Breast epithelium (tissue), 4 donors: ENCODE results near the gene GALNT2. TPM values are rescaled to one million over a fixed set of nuclear protein-coding genes. Genes with fewer than 3 reads are reported as not detected.

Experiments used
- DNase-seq, 2 donors: peaks; one replicate each; pipeline ENCODE4 v3.0.0-alpha.2; 2019; ENCODE audit warnings: low spot score in 2 of 2
- H3K27ac ChIP-seq, 2 donors: fragments of 200-600 bp; sonication (generic) in 1 of 2; one replicate each; pipeline ENCODE4 v1.5.1; 2016 to 2019; ENCODE audit warnings: mild to moderate bottlenecking in 1 of 2
- H3K27me3 ChIP-seq, 2 donors: fragments of 200-600 bp; sonication (generic) in 1 of 2; one replicate each; pipeline versions ENCODE4 v1.5.1 to v1.6.0; 2017 to 2019; ENCODE audit warnings: control low read depth in 1 of 2, mild to moderate bottlenecking in 1 of 2
- H3K36me3 ChIP-seq: fragments of 200-600 bp; one replicate; pipeline ENCODE4 v1.5.1; 2019
- H3K4me1 ChIP-seq, 2 donors: fragments of 200-600 bp; sonication (generic); one replicate each; pipeline ENCODE4 v1.5.1; 2016 to 2019; ENCODE audit warnings: control low read depth in 1 of 2
- H3K4me3 ChIP-seq, 3 donors: fragments of 200-600 bp; sonication (generic); 1 replicate in 2 of 3; 2 replicates in 1 of 3; pipeline ENCODE4 v1.5.1; 2016 to 2019; ENCODE audit warnings: mild to moderate bottlenecking in 3 of 3, moderate library complexity in 2 of 3
- H3K9me3 ChIP-seq, 2 donors: fragments of 200-600 bp; sonication (generic) in 1 of 2; one replicate each; pipeline ENCODE4 v1.5.1; 2016 to 2019; ENCODE audit warnings: control low read depth in 1 of 2
- POLR2A ChIP-seq: fragments of 450-650 bp; IDR thresholded peaks from one replicate; pipeline ENCODE4 v1.6.1; 2016; ENCODE audit warnings: antibody characterized with exemption, mild to moderate bottlenecking, moderate library complexity
- POLR2AphosphoS5 ChIP-seq, 3 donors: sonication (generic); formaldehyde crosslinking; IDR thresholded peaks; one replicate each; pipeline ENCODE4 v1.6.1; 2017; ENCODE audit warnings: antibody characterized with exemption in 3 of 3
- intact Hi-C: fragments of 100-400 bp; cut with DNase I; formaldehyde crosslinking; loops from one replicate; pipeline ENCODE4 v1.15.1; 2023; ENCODE audit warnings: low total_unique reads
- total RNA-seq, 3 donors: library from RNA; depleted of rRNA; stranded (reverse); fragments of >200 nt; gene quantifications; one replicate each; pipeline ENCODE4 v1.1.0, GENCODE V29; 2016
- TF ChIP-seq, protein P1 (sequence below), 3 donors: fragments of 450-650 bp; IDR thresholded peaks; one replicate each; pipeline ENCODE4 v1.5.1; 2016 to 2017; ENCODE audit warnings: antibody characterized with exemption in 3 of 3, mild to moderate bottlenecking in 3 of 3, moderate library complexity in 3 of 3

GALNT2 gene
- total RNA-seq, 3 donors from 2014 or later = 27.4 to 53.0 (median 42.6) TPM

DNA sequence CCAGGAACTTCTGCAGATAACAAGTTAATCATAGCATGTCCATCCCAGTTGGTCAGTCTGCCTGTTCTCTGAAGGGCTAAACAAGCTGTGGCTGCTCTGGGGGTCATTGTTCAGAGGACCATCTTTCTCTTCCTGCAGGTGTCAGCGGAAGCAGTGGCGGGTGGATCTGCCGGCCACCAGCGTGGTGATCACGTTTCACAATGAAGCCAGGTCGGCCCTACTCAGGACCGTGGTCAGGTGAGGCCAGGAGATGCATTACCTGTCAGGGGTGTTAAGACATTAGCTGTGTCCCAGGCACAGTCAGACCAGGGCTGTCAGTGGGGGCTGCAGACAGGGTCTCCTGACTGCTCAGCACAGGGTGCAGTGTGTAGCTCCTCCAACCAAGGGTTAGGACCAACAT lies 168.8 kb downstream of the GALNT2 start:
- Histone ChIP-seq H3K4me1 (no peaks in the 10 kb centered on the region), H3K27ac (no peak overlapping the region), H3K9me3 (no peaks in the 10 kb centered on the region), H3K27me3 (no peaks in the 10 kb centered on the region), H3K36me3 (no peaks in the 10 kb centered on the region), H3K4me3 (no peak overlapping the region)
- no peak for DNase-seq
- intact Hi-C loops = no loop called here
- no peak for TF ChIP-seq POLR2A
- TF ChIP-seq, protein P1, sequence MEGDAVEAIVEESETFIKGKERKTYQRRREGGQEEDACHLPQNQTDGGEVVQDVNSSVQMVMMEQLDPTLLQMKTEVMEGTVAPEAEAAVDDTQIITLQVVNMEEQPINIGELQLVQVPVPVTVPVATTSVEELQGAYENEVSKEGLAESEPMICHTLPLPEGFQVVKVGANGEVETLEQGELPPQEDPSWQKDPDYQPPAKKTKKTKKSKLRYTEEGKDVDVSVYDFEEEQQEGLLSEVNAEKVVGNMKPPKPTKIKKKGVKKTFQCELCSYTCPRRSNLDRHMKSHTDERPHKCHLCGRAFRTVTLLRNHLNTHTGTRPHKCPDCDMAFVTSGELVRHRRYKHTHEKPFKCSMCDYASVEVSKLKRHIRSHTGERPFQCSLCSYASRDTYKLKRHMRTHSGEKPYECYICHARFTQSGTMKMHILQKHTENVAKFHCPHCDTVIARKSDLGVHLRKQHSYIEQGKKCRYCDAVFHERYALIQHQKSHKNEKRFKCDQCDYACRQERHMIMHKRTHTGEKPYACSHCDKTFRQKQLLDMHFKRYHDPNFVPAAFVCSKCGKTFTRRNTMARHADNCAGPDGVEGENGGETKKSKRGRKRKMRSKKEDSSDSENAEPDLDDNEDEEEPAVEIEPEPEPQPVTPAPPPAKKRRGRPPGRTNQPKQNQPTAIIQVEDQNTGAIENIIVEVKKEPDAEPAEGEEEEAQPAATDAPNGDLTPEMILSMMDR (IDR thresholded peaks at IDR 0.05) = no peak
- TF ChIP-seq POLR2AphosphoS5 (IDR thresholded peaks at IDR 0.05) = no peak

DNA sequence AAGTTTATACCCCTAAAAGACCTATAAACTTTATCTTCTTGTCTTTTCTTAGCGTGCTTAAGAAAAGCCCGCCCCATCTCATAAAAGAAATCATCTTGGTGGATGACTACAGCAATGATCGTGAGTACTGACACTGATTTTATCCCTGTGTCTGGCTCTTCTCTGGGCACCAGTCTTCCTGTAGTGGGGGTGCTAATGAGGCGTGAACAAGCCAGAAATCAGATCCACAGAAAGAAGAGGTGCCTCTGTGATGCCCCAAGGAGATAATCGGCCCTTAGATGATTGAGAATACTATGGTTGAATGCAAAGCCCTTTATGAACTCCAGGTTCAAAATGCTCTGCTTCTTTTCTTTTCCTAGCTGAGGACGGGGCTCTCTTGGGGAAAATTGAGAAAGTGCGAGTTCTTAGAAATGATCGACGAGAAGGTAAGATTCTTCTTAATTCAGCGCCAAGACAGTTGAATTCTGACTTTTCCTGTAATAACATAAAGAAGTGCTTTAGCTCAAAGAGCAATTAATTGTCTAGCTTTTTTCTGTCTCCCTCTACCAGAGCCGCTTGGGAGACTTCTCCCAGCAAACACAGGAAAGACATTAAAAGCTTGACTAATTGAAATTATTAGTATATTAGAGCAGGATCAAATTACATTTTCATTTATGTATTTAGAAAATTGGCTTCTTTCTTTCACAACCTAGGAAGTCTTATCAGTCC lies 169.4 kb downstream of the GALNT2 start:
- H3K4me3 ChIP-seq = no peak overlapping the region
- H3K36me3 ChIP-seq = no peaks in the 10 kb centered on the region
- TF ChIP-seq, protein P1 (IDR thresholded peaks at IDR 0.05) = no peak
- no peak for TF ChIP-seq POLR2A
- TF ChIP-seq POLR2AphosphoS5 (IDR thresholded peaks at IDR 0.05) = no peak
- intact Hi-C loops = no loop called here
- H3K9me3 ChIP-seq = no peaks in the 10 kb centered on the region
- H3K27ac ChIP-seq = no peak overlapping the region
- no peaks in the 10 kb centered on the region for H3K4me1 ChIP-seq
- no peaks in the 10 kb centered on the region for H3K27me3 ChIP-seq
- no peak for DNase-seq

DNA sequence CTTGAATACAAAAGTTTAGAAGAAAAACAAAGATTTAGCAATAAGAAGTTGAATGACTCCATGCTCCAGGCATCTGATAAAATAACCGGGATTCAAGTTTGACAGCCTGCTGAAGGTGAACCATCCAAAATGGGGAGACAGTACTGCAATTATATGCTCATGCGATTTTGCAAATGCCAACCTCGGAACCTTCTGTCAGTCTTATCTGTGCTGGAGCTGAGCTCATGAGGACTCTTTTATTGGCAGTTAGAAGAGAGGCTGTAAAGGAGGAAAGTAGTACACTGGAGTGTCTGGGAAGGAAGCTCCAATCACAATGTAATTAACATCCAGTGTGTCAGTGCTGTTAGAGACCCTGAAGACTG lies 170.0 kb downstream of the GALNT2 start:
- no peaks in the 10 kb centered on the region for H3K4me1 ChIP-seq
- DNase-seq = no peak
- no peak for TF ChIP-seq POLR2A
- no peak for TF ChIP-seq POLR2AphosphoS5 (IDR thresholded peaks at IDR 0.05)
- TF ChIP-seq, protein P1 (IDR thresholded peaks at IDR 0.05) = no peak
- H3K36me3 ChIP-seq = no peaks in the 10 kb centered on the region
- H3K27me3 ChIP-seq = no peaks in the 10 kb centered on the region
- intact Hi-C loops = no loop called here
- no peak overlapping the region for H3K4me3 ChIP-seq
- H3K27ac ChIP-seq = no peak overlapping the region
- no peaks in the 10 kb centered on the region for H3K9me3 ChIP-seq

DNA sequence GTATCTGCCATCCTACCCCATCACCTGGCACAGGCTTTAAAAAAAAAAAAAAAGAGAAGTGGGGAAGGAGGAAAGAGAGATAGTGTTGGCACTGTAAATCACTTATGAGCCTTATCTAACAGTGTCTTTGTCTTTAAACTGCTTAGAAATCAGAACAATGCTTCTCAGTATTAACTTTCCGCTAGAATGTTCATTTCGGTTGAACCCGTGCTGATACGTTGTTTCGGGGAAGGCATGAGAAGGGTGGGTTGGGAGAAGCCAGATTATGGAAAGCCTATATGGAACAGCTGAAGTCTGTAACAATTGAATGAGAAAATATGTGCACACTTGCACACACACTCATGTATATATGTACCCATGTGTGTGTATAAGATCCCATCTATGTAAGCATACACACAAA lies 170.8 kb downstream of the GALNT2 start:
- H3K4me3 ChIP-seq = no peak overlapping the region
- no peaks in the 10 kb centered on the region for H3K36me3 ChIP-seq
- H3K9me3 ChIP-seq = no peaks in the 10 kb centered on the region
- intact Hi-C loops = no loop called here
- DNase-seq = no peak
- H3K27me3 ChIP-seq = no peaks in the 10 kb centered on the region
- H3K4me1 ChIP-seq = no peaks in the 10 kb centered on the region
- H3K27ac ChIP-seq = no peak overlapping the region
- TF ChIP-seq POLR2A (no peak), POLR2AphosphoS5 (IDR thresholded peaks at IDR 0.05) (no peak)
- TF ChIP-seq, protein P1 (IDR thresholded peaks at IDR 0.05) = no peak

DNA sequence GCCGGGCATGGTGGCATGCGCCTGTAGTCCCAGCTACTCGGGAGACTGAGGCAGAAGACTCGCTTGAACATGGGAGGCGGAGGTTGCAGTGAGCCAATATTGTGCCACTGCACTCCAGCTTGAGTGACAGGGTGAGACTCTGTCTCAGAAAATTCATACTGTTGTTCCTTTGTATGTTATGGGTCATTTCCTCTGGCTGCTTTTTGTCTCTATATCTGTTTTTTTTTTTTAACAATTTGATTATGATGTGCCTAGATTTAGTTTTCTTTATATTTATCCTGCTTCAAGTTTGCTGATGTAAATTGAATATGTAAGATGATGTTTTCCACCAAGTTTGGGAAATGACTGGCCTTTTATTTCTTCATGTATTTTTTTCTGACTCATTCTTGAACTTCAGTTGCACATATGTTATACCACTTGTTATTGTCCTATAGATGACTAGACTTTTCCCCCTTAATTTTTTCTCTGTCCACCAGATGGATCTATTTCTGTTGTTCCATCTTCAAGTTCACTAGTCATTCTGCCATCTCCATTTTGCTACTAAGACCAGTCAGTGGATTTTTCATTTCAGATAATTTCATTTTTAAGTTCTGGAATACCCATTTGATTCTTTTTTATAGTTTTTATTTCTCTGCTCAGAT lies 173.5 kb downstream of the GALNT2 start:
- intact Hi-C loops = no loop called here
- TF ChIP-seq POLR2AphosphoS5 (IDR thresholded peaks at IDR 0.05) (no peak), POLR2A (no peak)
- TF ChIP-seq, protein P1 (IDR thresholded peaks at IDR 0.05) = no peak
- DNase-seq = no peak
- H3K4me3 ChIP-seq = no peak overlapping the region
- H3K9me3 ChIP-seq = no peaks in the 10 kb centered on the region
- no peaks in the 10 kb centered on the region for H3K27me3 ChIP-seq
- H3K4me1 ChIP-seq = no peaks in the 10 kb centered on the region
- H3K27ac ChIP-seq = no peak overlapping the region
- H3K36me3 ChIP-seq = no peaks in the 10 kb centered on the region
